HepG2 (cell line): ENCODE data around the gene ZFP62. TPM values are rescaled to one million over a fixed set of nuclear protein-coding genes. Genes with fewer than 3 reads are reported as not detected.

Experiments used
- BRD4 ChIP-seq: sonication (generic); formaldehyde crosslinking; IDR thresholded peaks from 2 replicates; pipeline ENCODE4 v1.4.0; 2020; ENCODE audit warnings: missing genetic modification reagents
- KDM5A ChIP-seq: fragments of 200-600 bp; sonication (generic); IDR thresholded peaks from 2 replicates; pipeline ENCODE4 v1.7.0; 2018; ENCODE audit warnings: antibody characterized with exemption, mild to moderate bottlenecking, low read length, borderline replicate concordance
- LCORL ChIP-seq, 2 experiments: fragments of 450-650 bp in 1 of 2; sonication (generic) in 1 of 2; formaldehyde crosslinking in 1 of 2; IDR thresholded peaks; 2 replicates each; pipeline versions ENCODE4 v1.5.0 to v1.6.1; 2017 to 2020; ENCODE audit warnings: antibody characterized with exemption in 1 of 2, missing genetic modification reagents in 1 of 2
- MED1 ChIP-seq: sonication (generic); formaldehyde crosslinking; IDR thresholded peaks from 2 replicates; pipeline ENCODE4 v1.4.0; 2020; ENCODE audit warnings: missing genetic modification reagents
- MNT ChIP-seq: fragments of 450-650 bp; IDR thresholded peaks from 2 replicates; pipeline ENCODE4 v1.6.1; 2016
- NCOA1 ChIP-seq: sonication (generic); formaldehyde crosslinking; IDR thresholded peaks from 2 replicates; pipeline ENCODE4 v1.9.0; 2021; ENCODE audit warnings: missing genetic modification reagents
- NCOA5 ChIP-seq: sonication (generic); formaldehyde crosslinking; IDR thresholded peaks from 2 replicates; pipeline ENCODE4 v1.4.0; 2020; ENCODE audit warnings: missing genetic modification reagents
- NFATC3 ChIP-seq: sonication (generic); formaldehyde crosslinking; IDR thresholded peaks from 2 replicates; pipeline ENCODE4 v1.5.1; 2020; ENCODE audit warnings: mild to moderate bottlenecking, missing genetic modification reagents
- PCBP1 ChIP-seq: fragments of 200-400 bp; formaldehyde crosslinking; IDR thresholded peaks from 2 replicates; pipeline ENCODE4 v1.6.1; 2017; ENCODE audit warnings: mild to moderate bottlenecking, low read depth, low read length, borderline replicate concordance
- PHF21A ChIP-seq: sonication (generic); formaldehyde crosslinking; IDR thresholded peaks from 2 replicates; pipeline ENCODE4 v1.5.0; 2020; ENCODE audit warnings: mild to moderate bottlenecking, missing genetic modification reagents
- TBP ChIP-seq: sonication (generic); formaldehyde crosslinking; IDR thresholded peaks from 2 replicates; pipeline ENCODE4 v1.5.0; 2020; ENCODE audit warnings: missing genetic modification reagents
- ZNF12 ChIP-seq: sonication (generic); formaldehyde crosslinking; IDR thresholded peaks from 2 replicates; pipeline ENCODE4 v1.5.0; 2020; ENCODE audit warnings: missing genetic modification reagents
- ZNF30 ChIP-seq: sonication (generic); formaldehyde crosslinking; IDR thresholded peaks from 2 replicates; pipeline ENCODE4 v1.5.0; 2020; ENCODE audit warnings: mild to moderate bottlenecking, missing genetic modification reagents
- ZNF460 ChIP-seq: sonication (generic); formaldehyde crosslinking; IDR thresholded peaks from 2 replicates; pipeline ENCODE4 v1.5.1; 2020; ENCODE audit warnings: missing genetic modification reagents, mild to moderate bottlenecking, borderline replicate concordance
- ZNF607 ChIP-seq: sonication (generic); formaldehyde crosslinking; IDR thresholded peaks from 2 replicates; pipeline ENCODE4 v1.5.1; 2020; ENCODE audit warnings: missing genetic modification reagents, mild to moderate bottlenecking, borderline replicate concordance
- ZNF710 ChIP-seq: sonication (generic); formaldehyde crosslinking; IDR thresholded peaks from 2 replicates; pipeline ENCODE4 v1.5.0; 2020; ENCODE audit warnings: mild to moderate bottlenecking, missing genetic modification reagents, borderline replicate concordance
- ZNF772 ChIP-seq: sonication (generic); formaldehyde crosslinking; IDR thresholded peaks from 2 replicates; pipeline ENCODE4 v1.5.0; 2020; ENCODE audit warnings: mild to moderate bottlenecking, missing genetic modification reagents
- ZNF839 ChIP-seq: sonication (generic); formaldehyde crosslinking; IDR thresholded peaks from 2 replicates; pipeline ENCODE4 v1.4.0; 2020; ENCODE audit warnings: missing genetic modification reagents, mild to moderate bottlenecking, borderline replicate concordance
- ZNF879 ChIP-seq: sonication (generic); formaldehyde crosslinking; IDR thresholded peaks from 2 replicates; pipeline ENCODE4 v1.8.1; 2023; ENCODE audit warnings: missing genetic modification reagents
- polyA plus RNA-seq, 8 experiments: library from polyadenylated mRNA; depleted of rRNA in 3 of 8; stranded (reverse) in 7 of 8; unstranded in 1 of 8; fragments of >200 nt; fragmentation: Illumina TruSeq in 4 of 8; extraction: Trizol in 4 of 8; gene quantifications; 2 replicates each; pipeline versions ENCODE4 v1.2.1 to v1.2.3, GENCODE V29; 2011 to 2016; ENCODE audit warnings: low read depth in 4 of 8, missing spikeins in 1 of 8, mixed read lengths in 1 of 8; ENCODE audit not compliant: insufficient read depth in 1 of 8
- total RNA-seq, 5 experiments: library from RNA; depleted of rRNA; stranded (reverse); fragments of >200 nt; fragmentation: Illumina TruSeq; extraction: Trizol; gene quantifications; 2 replicates each; pipeline ENCODE4 v1.2.3, GENCODE V29; 2016; ENCODE audit warnings: low read depth in 1 of 5
- TF ChIP-seq, protein P1 (sequence below): IDR thresholded peaks from 2 replicates; pipeline ENCODE4 v1.6.1; 2016; ENCODE audit warnings: missing genetic modification reagents, missing compliant biosample characterization
- TF ChIP-seq, protein P2 (sequence below): sonication (generic); formaldehyde crosslinking; IDR thresholded peaks from 2 replicates; pipeline ENCODE4 v1.4.0; 2020; ENCODE audit warnings: missing genetic modification reagents, borderline replicate concordance

Gene ZFP62
- total and polyA plus RNA-seq, 2 of the 13 experiments (the other 11 are each of a cell fraction or from before 2014, with no cell fraction given) = 8.2 to 19.4 TPM

DNA sequence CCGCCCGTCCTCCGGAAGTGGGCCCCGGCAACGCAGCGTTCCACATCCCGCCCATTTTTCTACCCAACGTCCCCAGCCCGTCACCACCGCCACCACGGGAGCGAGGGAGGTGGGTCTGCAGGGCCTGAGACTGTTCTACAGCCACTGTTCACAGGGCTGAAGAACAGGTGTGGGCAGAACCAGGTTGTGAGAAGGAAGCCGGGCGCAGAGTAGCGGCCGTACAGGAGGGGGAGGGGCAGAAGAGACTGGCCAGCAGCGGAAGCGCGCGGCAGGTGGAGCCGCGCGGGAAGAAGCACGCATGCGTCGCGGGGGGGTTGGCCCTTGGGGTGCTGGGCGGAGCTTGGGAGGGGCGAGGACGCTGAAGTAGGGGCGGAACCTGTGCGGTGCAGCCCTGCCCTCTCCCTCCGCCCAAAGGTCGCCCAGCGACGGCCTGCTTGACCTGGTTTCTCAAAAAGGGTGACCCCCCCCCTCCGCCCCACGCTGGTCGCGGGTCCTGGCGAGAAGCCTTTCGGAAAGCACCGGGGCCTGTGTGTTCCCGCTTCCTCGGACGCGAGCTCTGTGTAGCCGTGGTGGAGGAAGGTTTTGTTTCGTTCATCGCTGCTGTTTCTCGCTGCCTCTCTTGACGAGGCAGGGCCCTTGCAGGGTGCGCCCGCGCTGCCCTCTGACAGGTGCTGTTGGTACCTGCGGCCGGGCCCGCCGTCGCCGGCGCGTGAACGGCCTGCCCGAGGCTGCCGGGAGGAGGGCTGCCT, 50.7 kb downstream of the ZFP62 start (continued):
- TF ChIP-seq ZNF607 = peak; percentile 82; the same call in 1 of the 2 replicates
- TF ChIP-seq KDM5A = peak; percentile 85; the same call in 1 of the 2 replicates
- TF ChIP-seq BRD4 (CRISPR knock-in tag) = no peak; the same call in 1 of the 2 replicates
- TF ChIP-seq ZNF30 = 0 out of 2 replicates have a peak, but pooled peaks have one; percentile 79
- no peak for TF ChIP-seq NCOA5 (CRISPR knock-in tag)
- peak; percentile 4; the same call in 1 of the 2 replicates for TF ChIP-seq NCOA1 (CRISPR knock-in tag)
- TF ChIP-seq MNT = peak; percentile 22; the same call in 1 of the 2 replicates
- no peak; the same call in 1 of the 2 replicates for TF ChIP-seq ZNF772 (CRISPR knock-in tag)
- TF ChIP-seq ZNF710 = 0 out of 2 replicates have a peak, but pooled peaks have one; percentile 14
- TF ChIP-seq MED1 (CRISPR knock-in tag) = no peak; the same call in 1 of the 2 replicates
- TF ChIP-seq NFATC3 = peak; percentile 91
- TF ChIP-seq, protein P1, sequence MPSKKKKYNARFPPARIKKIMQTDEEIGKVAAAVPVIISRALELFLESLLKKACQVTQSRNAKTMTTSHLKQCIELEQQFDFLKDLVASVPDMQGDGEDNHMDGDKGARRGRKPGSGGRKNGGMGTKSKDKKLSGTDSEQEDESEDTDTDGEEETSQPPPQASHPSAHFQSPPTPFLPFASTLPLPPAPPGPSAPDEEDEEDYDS (CRISPR knock-in tag) = peak; percentile 62
- 0 out of 2 replicates have a peak, but pooled peaks have one; percentile 43 for TF ChIP-seq ZNF12 (CRISPR knock-in tag)
- TF ChIP-seq ZNF879 (CRISPR knock-in tag) = no peak
- TF ChIP-seq ZNF839 (CRISPR knock-in tag) = no peak
- TF ChIP-seq, protein P2, sequence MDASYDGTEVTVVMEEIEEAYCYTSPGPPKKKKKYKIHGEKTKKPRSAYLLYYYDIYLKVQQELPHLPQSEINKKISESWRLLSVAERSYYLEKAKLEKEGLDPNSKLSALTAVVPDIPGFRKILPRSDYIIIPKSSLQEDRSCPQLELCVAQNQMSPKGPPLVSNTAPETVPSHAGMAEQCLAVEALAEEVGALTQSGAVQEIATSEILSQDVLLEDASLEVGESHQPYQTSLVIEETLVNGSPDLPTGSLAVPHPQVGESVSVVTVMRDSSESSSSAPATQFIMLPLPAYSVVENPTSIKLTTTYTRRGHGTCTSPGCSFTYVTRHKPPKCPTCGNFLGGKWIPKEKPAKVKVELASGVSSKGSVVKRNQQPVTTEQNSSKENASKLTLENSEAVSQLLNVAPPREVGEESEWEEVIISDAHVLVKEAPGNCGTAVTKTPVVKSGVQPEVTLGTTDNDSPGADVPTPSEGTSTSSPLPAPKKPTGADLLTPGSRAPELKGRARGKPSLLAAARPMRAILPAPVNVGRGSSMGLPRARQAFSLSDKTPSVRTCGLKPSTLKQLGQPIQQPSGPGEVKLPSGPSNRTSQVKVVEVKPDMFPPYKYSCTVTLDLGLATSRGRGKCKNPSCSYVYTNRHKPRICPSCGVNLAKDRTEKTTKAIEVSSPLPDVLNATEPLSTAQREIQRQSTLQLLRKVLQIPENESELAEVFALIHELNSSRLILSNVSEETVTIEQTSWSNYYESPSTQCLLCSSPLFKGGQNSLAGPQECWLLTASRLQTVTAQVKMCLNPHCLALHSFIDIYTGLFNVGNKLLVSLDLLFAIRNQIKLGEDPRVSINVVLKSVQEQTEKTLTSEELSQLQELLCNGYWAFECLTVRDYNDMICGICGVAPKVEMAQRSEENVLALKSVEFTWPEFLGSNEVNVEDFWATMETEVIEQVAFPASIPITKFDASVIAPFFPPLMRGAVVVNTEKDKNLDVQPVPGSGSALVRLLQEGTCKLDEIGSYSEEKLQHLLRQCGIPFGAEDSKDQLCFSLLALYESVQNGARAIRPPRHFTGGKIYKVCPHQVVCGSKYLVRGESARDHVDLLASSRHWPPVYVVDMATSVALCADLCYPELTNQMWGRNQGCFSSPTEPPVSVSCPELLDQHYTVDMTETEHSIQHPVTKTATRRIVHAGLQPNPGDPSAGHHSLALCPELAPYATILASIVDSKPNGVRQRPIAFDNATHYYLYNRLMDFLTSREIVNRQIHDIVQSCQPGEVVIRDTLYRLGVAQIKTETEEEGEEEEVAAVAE (CRISPR knock-in tag) = peak; percentile 64; the same call in 1 of the 2 replicates
- TF ChIP-seq TBP = 0 out of 2 replicates have a peak, but pooled peaks have one; percentile 60
- TF ChIP-seq LCORL (IDR thresholded peaks at IDR 0.05) = no peak
- TF ChIP-seq LCORL (CRISPR knock-in tag; IDR thresholded peaks at IDR 0.05) = peak; percentile 84
- 0 out of 2 replicates have a peak, but pooled peaks have one; percentile 49 for TF ChIP-seq ZNF460 (CRISPR knock-in tag)
- peak; percentile 77; the same call in 1 of the 2 replicates for TF ChIP-seq PHF21A (CRISPR knock-in tag)
- TF ChIP-seq PCBP1 = peak; percentile 84; the same call in 1 of the 2 replicates
